Left lung (tissue), 10 donors: ENCODE results near the gene TBC1D25. TPM values are rescaled to one million over a fixed set of nuclear protein-coding genes. Genes with fewer than 3 reads are reported as not detected.

ENCODE experiments used
- ATAC-seq: fragments of 200-7000 bp; cut with Tn5 transposase; one replicate; pipeline ENCODE4 v1.9.1; 2020; ENCODE audit warnings: moderate library complexity
- DNase-seq, 4 donors: peaks; one replicate each; pipeline ENCODE4 v3.0.0-alpha.2; 2013 to 2020
- H3K27ac ChIP-seq, 2 donors: fragments of 200-600 bp; sonication (generic) in 1 of 2; one replicate each; pipeline versions ENCODE4 v1.5.0 to v1.8.0; 2020 to 2021
- H3K27me3 ChIP-seq, 2 donors: fragments of 200-600 bp; sonication (generic) in 1 of 2; one replicate each; pipeline versions ENCODE4 v1.5.0 to v1.8.0; 2020 to 2021
- H3K36me3 ChIP-seq, 2 donors: fragments of 200-600 bp; sonication (generic) in 1 of 2; one replicate each; pipeline versions ENCODE4 v1.5.0 to v1.8.0; 2020 to 2021
- H3K4me1 ChIP-seq, 2 donors: fragments of 200-600 bp; one replicate each; pipeline ENCODE4 v1.8.0; 2021
- H3K4me3 ChIP-seq, 2 donors: fragments of 200-600 bp; sonication (generic) in 1 of 2; one replicate each; pipeline versions ENCODE4 v1.5.0 to v1.8.0; 2020 to 2021; ENCODE audit warnings: mild to moderate bottlenecking in 1 of 2
- H3K9me3 ChIP-seq, 2 donors: fragments of 200-600 bp; sonication (generic) in 1 of 2; one replicate each; pipeline versions ENCODE4 v1.5.0 to v1.8.0; 2020 to 2021
- intact Hi-C, 2 donors: fragments of 100-400 bp; cut with DNase I; formaldehyde crosslinking; loops; one replicate each; pipeline versions ENCODE4 v1.11.2 to v1.14.2; 2022
- polyA plus RNA-seq, 6 donors: library from polyadenylated mRNA; unstranded; fragments of 120-200 nt; gene quantifications; one replicate each; pipeline ENCODE4 v1.2.1, GENCODE V29; 2013; ENCODE audit not compliant: insufficient read length in 6 of 6
- total RNA-seq, 2 donors: library from RNA; stranded (reverse); fragmentation: NEBNext Ultra II Directional; extraction: Animal tissue kit (Norgen Biotek cat#: 25700); gene quantifications; one replicate each; pipeline ENCODE4 v1.2.1, GENCODE V29; 2021
- TF ChIP-seq, protein P1 (sequence below), 2 donors: fragments of 200-600 bp; sonication (generic) in 1 of 2; IDR thresholded peaks; one replicate each; pipeline versions ENCODE4 v1.5.0 to v1.8.0; 2021; ENCODE audit warnings: antibody characterized with exemption in 2 of 2
- donor health status: DM: no; HTN: yes; CAD: no.
- donor health status: DM: no; HTN: no; CAD: no.

TBC1D25 gene
- total and polyA plus RNA-seq, 8 donors = 8.7 to 15.2 (median 9.9) TPM

DNA sequence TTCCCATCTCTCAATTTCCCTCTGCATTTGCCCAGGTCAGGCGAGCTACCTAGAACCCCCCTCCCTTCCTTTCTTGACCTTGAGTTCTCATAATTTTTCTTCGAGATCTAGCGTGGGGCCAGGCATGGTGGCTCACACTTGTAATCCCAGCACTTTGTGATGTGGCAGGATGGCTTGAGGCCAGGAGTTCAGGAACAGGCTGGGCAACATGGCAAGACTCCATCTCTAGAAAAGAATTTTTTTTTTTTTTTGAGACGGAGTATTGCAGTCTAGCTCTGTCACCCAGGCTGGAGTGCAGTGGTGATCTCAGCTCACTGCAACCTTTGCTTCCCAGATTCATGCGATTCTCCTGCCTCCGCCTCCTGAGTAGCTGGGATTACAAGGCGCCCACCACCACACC, 35.3 kb upstream of the TBC1D25 start:
- ATAC-seq (no peak), DNase-seq (no peak)
- Histone ChIP-seq H3K27ac (no peak overlapping the region), H3K4me3 (no peak overlapping the region), H3K9me3 (no peaks in the 10 kb centered on the region), H3K27me3 (no peaks in the 10 kb centered on the region), H3K36me3 (no peaks in the 10 kb centered on the region), H3K4me1 (no peaks in the 10 kb centered on the region)
- TF ChIP-seq, protein P1, sequence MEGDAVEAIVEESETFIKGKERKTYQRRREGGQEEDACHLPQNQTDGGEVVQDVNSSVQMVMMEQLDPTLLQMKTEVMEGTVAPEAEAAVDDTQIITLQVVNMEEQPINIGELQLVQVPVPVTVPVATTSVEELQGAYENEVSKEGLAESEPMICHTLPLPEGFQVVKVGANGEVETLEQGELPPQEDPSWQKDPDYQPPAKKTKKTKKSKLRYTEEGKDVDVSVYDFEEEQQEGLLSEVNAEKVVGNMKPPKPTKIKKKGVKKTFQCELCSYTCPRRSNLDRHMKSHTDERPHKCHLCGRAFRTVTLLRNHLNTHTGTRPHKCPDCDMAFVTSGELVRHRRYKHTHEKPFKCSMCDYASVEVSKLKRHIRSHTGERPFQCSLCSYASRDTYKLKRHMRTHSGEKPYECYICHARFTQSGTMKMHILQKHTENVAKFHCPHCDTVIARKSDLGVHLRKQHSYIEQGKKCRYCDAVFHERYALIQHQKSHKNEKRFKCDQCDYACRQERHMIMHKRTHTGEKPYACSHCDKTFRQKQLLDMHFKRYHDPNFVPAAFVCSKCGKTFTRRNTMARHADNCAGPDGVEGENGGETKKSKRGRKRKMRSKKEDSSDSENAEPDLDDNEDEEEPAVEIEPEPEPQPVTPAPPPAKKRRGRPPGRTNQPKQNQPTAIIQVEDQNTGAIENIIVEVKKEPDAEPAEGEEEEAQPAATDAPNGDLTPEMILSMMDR (IDR thresholded peaks at IDR 0.05) = no peak
- intact Hi-C loops = no loop called here

DNA sequence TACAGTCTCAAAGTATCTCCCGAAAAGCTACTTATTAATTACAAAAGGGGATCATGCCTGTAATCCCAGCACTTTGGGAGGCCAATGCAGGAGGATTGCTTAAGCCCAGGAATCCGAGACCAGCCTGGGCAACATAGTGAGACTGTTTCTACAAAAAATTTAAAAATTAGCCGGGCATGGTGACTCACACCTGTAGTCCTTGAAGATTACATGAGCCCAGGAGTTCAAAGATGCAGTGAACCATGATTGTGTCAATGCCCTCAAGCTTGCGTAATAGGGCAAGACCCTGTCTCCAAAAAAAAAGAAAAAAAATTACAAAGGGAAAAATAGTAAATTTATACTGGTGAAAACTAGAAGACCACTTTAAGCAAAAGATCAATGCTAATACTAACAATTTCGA, 34.0 kb upstream of the TBC1D25 start:
- Histone ChIP-seq H3K4me3 (no peak overlapping the region), H3K4me1 (peaks cover 0 to 7% of the 10 kb centered on the region in 2 donors), H3K27ac (no peak overlapping the region), H3K36me3 (no peaks in the 10 kb centered on the region), H3K27me3 (no peaks in the 10 kb centered on the region), H3K9me3 (no peaks in the 10 kb centered on the region)
- TF ChIP-seq, protein P1 (IDR thresholded peaks at IDR 0.05) = no peak
- DNase-seq (no peak), ATAC-seq (no peak)
- intact Hi-C loops = no loop called here

DNA sequence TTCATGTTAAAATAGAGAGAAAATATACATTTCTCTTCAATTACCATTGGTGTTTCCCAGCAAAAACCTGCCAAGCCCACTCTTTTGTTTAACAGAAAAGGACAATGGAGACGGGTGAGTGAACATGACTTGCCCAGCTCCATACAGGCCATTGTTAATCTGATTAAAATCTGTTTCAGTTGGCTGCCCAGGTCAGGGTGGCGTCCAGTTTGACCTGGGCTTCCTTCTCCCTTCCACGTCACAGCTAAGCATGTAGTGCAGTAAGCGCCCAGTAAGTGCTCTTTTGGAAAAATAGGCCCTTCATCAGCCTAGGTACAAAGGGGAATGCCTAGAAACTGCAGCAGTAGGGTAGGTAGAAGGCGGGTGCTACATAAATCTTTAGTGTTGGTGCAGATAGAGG, 32.3 kb upstream of the TBC1D25 start:
- ATAC-seq (no peak), DNase-seq (no peak)
- intact Hi-C loops = no loop called here
- TF ChIP-seq, protein P1 (IDR thresholded peaks at IDR 0.05) = no peak
- Histone ChIP-seq H3K9me3 (no peaks in the 10 kb centered on the region), H3K27ac (no peak overlapping the region), H3K27me3 (no peaks in the 10 kb centered on the region), H3K4me1 (peaks cover 0 to 7% of the 10 kb centered on the region in 2 donors), H3K36me3 (no peaks in the 10 kb centered on the region), H3K4me3 (no peak overlapping the region)

DNA sequence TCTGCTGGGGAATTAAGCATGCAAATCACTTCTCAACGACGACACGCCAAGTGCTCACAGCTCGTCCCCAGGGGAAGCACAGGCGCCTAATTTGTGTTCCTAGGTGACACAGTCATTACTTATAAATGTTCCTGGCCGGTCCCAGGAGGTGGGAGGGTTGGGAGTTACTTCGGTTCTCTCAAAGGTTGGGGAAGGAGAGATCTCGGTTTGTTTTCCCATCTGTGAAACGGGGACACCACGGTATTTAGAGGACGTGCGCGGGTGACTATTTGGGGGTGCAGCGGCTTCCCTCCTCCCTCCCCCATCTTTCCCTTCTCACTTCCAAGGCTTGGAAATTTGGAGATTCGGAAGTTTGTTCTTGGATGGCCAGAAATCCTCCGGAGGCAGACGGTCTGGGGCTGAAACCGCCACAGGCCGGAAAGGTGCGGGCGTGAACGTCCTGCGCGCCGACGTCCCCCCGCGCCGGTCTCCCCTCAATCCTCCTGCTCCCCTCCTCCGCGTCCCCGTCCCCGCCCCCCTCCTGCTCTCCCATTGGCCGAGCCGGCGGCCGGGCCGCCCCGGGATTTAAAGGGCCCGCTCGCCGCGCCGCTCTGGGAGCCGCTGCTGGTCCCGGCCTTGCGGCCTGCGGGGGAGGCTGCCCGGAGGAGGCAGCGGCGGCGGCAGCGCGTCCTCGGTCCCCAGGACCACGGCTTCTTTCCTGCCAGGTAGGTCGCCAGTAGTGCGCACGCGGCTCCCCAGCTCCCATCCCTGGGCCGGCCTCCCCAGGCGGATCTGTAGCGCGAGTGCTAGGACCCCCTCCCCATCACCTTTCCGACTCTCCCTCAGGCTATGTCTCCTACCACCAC, 30.9 kb upstream of the TBC1D25 start, which contains the start of gene PORCN:
Gene PORCN (plus strand): TSS at position 593 of the 845 bp plus-strand sequence. CDS start 829 bp downstream, outside the sequence.
- H3K4me3 ChIP-seq = peak within 1 kb of the TSS; percentile 44 to 55
- TF ChIP-seq, protein P1 (IDR thresholded peaks at IDR 0.05) = no peak
- no peaks in the 10 kb centered on the region for H3K36me3 ChIP-seq
- peaks cover 0 to 7% of the 10 kb centered on the region in 2 donors for H3K4me1 ChIP-seq
- H3K27me3 ChIP-seq = no peaks in the 10 kb centered on the region
- intact Hi-C loops = no loop called here
- no peaks in the 10 kb centered on the region for H3K9me3 ChIP-seq
- DNase-seq (peak; percentile 40 to 95 (median 80)), ATAC-seq (peak; percentile 98)
- H3K27ac ChIP-seq = peak within 1 kb of the TSS; percentile 24 to 66

DNA sequence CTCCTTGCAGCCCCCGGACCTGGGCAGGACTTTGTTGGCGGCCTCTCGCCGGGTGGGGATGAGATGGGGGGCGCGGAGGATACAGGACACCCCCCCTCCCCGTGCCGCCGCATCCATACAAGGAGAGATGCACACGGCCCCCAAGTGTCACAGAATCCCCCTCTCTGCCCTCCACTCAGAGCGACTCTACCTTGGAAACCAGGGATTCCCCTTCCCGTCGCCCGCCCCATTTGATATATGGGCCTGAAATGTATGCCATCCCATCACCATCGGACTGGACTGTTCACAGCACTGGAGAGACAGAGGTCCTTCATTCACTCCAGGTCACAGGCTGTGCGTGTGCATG, 30.3 kb upstream of the TBC1D25 start:
- Histone ChIP-seq H3K27me3 (no peaks in the 10 kb centered on the region), H3K4me3 (peak overlapping the region; percentile 44 to 55), H3K36me3 (no peaks in the 10 kb centered on the region), H3K4me1 (peaks cover 0 to 7% of the 10 kb centered on the region in 2 donors), H3K27ac (no peak overlapping the region), H3K9me3 (no peaks in the 10 kb centered on the region)
- DNase-seq (no peak), ATAC-seq (peak; percentile 9)
- TF ChIP-seq, protein P1 (IDR thresholded peaks at IDR 0.05) = no peak
- intact Hi-C loops = no loop called here
